IPS-NIHi11 (cell line): ENCODE measurements around the gene TM4SF1.

ENCODE experiments used
- DNase-seq: peaks from one replicate; pipeline ENCODE4 v3.0.0; 2012; ENCODE audit warnings: mixed read lengths, low spot score

Gene TM4SF1

DNA sequence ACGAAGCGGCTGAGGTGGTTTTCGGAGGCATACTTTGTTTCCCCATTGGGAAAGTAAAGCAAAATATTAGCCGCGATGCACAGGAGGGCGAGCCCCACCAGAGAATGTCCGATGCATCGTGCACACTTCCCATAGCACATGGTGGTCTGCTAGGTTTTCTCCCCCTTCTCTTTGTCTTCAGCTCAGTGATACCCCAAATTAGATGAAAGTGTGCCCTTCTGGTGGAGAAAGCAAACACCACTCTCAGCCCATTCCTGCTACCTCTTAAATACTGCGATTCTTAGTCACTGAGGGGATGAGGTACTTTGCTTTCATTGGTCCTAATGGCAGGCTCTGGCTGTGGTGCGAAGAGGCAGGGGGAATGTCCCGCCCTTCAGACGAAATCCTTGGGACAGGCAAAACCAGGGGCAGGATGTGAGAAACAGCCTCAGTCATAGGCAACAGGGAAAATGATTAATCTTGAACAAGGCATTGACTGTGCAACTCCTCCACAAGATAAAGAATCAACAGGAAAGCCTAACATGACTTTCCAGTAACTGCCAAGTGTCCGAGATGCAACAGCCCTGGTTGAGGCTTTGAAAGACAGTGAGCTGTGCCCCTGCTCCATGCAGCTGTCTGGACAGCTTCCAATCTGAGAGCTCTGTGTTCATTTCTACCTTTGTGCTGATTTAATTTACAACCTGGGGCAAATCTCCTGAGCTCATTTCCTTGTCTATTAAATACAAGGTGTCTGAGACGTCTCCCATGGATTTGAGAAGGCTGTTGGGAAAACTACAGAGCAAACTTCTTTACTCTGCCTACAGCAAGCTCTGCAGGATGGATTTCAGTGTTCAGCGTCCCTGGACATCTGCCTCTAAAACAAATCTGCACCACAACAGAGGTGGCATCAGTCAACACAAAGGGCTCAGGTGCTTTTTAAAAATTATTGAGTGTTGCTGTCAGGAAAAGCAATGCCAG, at the start of gene TM4SF1:
TM4SF1 (minus strand) TSS at position 242 of the 957 bp plus-strand sequence; CDS start at position 140, 102 bp downstream.
- no peak for DNase-seq

DNA sequence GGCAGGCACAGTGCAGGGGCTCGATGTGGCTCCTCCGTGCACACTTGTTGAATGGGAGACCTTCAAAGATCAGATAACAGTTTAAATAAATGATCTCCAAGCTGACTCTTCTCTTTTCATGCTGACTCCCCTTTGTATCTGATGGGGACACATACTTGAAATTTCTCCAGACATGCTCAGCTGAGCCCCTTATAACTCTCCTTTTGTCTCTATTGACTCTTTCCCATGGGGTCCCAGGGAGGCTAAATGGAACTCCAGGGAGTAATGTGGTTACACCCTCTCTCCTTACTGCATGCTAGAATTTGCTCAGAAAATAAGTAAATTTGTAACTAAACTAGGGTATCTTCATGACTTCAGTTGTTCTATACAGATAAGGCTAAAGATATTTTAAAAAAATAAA, 48.9 kb upstream of the TM4SF1 start:
- DNase-seq, result no peak

DNA sequence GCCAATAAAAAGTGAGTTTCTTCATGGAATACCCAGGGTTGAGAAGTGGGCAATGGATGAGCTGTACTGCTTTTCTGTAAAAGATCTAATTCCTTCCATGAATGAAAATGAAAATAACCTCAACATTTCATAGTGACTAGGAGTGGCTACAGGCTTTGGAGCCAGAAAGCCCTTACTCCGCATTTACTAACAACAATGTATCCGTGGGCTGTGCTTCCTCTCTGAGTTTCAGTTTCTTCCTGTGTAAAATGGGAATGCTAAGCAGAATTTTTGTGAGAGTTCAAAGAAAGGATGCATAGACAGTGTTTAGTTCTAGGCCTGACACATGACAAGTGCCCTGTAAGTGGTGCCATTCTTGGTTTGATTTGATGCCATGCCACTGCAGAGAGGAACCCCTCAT, 47.5 kb upstream of the TM4SF1 start:
- no peak for DNase-seq

GRCh38 chr3:149421764-149422163, 44.3 kb upstream of the TM4SF1 start:
- DNase-seq, result no peak

- DNase-seq, result no peak
These were observed 42.4 kb upstream of the TM4SF1 start for GRCh38 chr3:149419816-149420215.

DNA sequence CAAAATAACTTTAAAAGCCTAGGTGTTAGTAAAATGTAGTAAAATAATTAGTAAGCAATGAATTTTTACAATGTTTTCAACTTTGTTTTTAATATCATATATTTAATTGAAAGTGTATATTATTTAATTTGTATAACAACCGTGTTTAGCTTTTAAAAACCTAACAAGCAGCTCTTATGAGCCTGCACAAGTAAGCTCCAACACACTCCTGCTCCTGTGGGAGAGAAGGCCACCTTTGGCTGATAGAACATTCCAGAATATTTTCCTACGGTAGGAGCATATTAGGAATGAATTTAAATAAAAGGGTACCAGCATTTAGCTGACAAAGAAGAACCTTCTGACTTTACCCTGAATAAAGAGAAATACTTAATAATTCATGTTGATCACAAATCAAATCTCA, 40.3 kb upstream of the TM4SF1 start:
- no peak for DNase-seq

GRCh38 chr3:149417174-149417573, 39.7 kb upstream of the TM4SF1 start:
- no peak for DNase-seq

DNA sequence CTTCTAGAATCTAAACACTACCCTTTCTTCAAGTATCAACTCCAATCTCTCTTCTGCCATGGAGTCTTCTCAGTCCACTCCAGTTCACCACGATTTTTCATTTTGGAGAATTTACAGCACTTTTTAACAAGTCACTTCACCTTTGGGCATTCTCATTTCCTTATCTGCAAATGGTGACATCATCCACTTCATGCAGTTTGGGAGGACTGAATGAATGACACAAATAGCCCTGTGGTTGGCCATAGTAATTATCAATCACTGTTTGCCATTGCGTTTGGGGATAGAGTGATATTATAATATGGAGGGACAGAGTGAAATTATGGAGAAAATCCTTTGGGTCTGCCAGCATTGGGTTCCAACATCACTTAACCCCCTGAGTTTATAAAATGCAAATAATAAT, 38.0 kb upstream of the TM4SF1 start:
- no peak for DNase-seq

DNA sequence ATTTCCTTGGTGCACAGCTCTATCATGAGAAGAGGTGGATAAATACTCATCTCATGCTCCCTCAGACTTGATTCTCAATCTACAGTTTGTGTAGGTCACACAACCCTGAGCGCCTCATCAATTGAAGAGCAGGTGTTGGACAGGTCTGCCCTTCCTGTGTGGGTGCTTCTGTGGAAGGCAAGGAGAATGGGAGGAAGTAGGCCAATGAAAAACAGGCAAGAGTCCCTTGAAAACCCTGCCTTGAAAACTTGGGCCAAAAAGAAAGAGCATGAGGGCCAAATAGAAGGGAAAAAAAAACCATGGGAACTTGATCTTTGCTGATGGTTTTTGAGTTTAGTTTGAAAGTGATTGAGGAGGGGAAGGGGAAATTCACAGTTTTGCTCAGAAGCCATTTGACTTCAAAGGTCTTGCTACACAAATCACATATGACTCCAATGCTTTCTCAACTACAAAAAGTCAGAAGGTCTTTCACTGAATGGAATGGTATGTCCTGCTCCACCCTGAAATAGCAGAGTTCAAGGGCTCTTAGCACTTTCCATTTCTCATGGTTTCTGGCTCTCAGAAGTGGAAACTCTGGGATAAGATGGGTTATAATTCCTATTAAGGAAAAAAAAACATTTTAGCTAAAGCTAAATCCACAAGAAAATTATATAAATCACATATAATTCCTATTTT, 37.2 kb upstream of the TM4SF1 start:
- no peak for DNase-seq

GRCh38 chr3:149411583-149411982, 34.1 kb upstream of the TM4SF1 start:
- no peak for DNase-seq

GRCh38 chr3:149409351-149409750, 31.9 kb upstream of the TM4SF1 start:
- DNase-seq, result no peak

DNA sequence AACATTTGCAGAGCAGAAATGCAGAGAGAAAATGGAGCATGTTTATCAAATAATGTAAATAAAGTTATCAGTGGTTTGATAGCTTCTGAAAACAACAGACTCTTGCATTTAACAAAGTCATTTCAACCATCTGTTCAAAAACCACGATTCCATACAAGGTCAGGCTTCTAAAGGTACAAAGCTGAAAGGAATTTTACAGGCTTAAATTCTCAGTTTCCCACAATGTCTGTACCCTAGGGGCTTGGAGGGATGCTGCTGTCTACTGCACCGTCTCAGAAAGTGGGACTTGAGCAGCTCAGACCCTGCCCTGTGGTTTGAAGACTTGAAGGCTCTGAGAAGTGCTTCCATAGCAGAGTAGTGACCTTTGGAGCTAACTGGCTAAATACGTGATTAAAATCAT, 30.4 kb upstream of the TM4SF1 start:
- no peak for DNase-seq

DNA sequence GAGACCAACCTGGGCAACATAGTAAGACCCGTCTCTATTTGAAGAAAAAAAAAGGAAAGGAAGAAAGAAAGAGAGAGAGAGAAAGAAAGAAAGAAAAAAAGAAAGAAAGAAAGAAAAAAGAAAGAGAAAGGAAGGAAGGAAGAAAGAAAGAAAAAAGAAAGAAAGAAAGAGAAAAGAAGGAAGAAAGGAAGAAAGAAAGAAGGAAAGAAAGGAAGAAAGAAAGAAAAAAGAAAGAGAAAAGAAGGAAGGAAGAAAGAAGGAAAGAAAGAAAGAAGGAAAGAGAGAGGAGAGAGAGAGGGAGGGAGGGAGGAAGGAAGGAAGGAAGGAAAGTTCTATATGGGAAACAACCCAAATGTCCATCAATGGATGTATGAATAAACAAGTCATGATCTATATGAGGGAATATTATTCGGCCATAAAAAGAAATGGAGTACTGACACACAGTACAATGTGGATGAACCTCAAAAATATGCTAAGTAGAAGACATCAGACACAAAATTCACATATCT, 28.8 kb upstream of the TM4SF1 start:
- DNase-seq, result no peak

GRCh38 chr3:149403443-149403842, 26.0 kb upstream of the TM4SF1 start:
- DNase-seq, result no peak

DNA sequence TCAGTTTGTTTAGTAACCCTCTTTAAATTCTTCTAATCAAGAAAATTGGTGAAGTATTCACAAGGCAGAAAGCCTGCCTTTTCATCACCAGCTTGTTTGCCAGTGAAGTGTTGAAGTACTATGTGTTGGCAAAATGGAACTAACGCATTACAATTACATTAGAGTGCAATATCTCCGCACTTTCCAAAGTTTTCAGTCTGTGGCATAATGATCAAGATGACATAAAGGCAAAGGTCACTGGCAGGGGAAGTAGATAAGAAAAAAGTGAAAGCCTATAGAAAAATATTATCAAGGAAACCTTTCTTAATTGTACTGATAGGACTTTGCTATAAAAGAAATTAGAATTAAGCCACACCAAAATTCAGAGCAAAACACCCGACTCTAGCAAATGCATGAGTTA, 25.0 kb upstream of the TM4SF1 start:
- DNase-seq, result no peak

GRCh38 chr3:149401926-149402310, 24.5 kb upstream of the TM4SF1 start:
- DNase-seq, result no peak

GRCh38 chr3:149401212-149401925, 23.9 kb upstream of the TM4SF1 start:
- DNase-seq, result no peak

DNA sequence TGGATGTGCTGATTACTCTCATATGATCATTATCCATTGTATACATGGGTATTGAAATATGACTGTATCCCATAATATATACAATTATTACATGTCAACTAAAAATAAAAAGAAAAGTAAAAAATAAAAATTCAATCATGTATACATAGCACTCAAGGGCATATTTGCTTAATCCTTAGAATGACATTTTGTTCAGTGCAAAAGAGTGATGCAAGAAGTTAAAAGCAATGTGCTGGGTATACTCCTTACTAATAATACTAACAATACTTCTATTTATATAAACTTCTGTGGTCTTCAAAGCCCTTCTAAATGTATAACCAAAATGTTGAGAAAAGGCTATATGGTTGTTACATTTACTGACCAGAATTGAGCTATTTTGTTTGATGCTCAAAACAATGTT, 23.2 kb upstream of the TM4SF1 start:
- no peak for DNase-seq

GRCh38 chr3:149398296-149398695, 20.8 kb upstream of the TM4SF1 start:
- no peak for DNase-seq

DNA sequence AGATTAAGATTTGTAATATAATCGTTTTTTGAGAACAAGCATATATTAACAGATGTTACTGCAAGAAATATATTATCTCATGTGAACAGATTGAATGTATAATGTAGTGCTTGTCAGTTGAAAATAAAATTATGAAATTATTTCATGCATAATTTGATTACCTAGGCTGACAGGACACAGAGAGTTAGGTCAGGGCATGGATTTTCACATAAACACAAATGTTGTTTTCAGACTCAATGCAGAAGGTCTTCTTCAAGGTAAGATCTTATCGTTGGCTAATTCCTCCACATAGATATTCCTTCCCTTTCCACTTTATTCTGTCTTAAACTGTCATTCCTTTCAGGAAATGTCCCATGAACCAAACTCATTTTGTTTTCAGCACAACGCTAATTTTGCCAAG, 20.1 kb upstream of the TM4SF1 start:
- DNase-seq, result no peak

DNA sequence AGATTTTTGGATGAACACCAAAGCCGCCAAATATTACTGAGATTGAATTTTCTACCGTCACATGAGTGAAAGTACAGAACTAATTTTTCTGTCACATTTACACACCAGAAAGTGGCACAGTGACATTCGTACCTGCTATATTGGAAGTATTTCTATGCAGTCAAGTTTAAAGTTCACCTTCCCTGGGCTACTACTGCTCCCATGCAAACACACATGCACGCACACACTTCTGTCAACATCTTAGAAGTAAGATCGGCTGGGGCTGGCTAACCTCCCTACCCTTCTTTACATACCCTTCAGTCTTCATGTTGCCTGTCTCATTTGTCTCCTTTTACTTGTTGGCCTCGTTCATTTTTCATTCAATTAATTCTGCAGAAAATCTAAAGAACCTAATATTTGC, 19.0 kb upstream of the TM4SF1 start:
- DNase-seq, result no peak
